HCT116 (cell line): ENCODE measurements around the gene IFT88.

ENCODE experiments used
- CEBPB ChIP-seq: IDR thresholded peaks from 2 replicates; pipeline ENCODE4 v1.6.1; 2012; ENCODE audit warnings: low read depth
- EZH2 ChIP-seq: fragments of 200-600 bp; sonication (generic); IDR thresholded peaks from 2 replicates; pipeline ENCODE4 v1.6.1; 2017; ENCODE audit warnings: antibody characterized with exemption, mixed run types
- POLR2A ChIP-seq: IDR thresholded peaks from 2 replicates; pipeline ENCODE4 v1.7.0; 2011; ENCODE audit warnings: borderline replicate concordance; ENCODE audit not compliant: insufficient read depth, insufficient read length; ENCODE audit errors: extremely low read depth
- ZNF274 ChIP-seq: fragments of 200-500 bp; sonication (Bioruptor generic); IDR thresholded peaks from 2 replicates; pipeline ENCODE4 v1.6.1; 2014; ENCODE audit warnings: mild to moderate bottlenecking, low read depth, low read length, inconsistent platforms

DNA sequence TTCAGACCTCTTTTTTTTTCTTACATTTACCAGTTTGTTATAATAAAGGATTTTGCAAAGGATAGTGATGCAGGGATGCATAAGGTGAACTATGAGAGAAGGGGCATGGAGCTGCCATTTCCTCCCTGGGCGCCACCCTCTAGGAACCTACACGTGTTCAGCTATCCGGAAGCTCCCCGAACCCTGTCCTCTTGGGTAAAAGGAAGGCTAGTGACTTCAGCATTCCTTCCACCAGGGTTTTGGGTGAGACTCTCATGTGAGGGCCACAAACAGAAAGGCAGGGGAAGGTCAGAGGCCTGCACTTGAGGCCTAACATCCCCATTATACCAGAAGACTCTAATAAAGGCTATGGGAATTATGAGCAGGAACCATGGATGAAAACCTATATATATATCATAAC, 57.3 kb downstream of the IFT88 start:
- no peak for TF ChIP-seq EZH2
- no peak for TF ChIP-seq POLR2A
- TF ChIP-seq ZNF274 = no peak
- TF ChIP-seq CEBPB = no peak
